H1 (cell line): ENCODE data around the gene EDA. TPM values are rescaled to one million over a fixed set of nuclear protein-coding genes. Genes with fewer than 3 reads are reported as not detected.

Source experiments
- CTCF ChIA-PET: fragments of 300-600 bp; sonication (Branson Sonifier 250); formaldehyde crosslinking; loops from one replicate; lab custom pipeline; 2021; ENCODE audit not compliant: partially characterized antibody; lab: Charles Lee
- POLR2A ChIA-PET: fragments of 300-600 bp; sonication (Branson Sonifier 250); formaldehyde crosslinking; loops from one replicate; lab custom pipeline; 2021; ENCODE audit warnings: inconsistent platforms; ENCODE audit not compliant: partially characterized antibody; lab: Charles Lee
- DNase-seq, 2 experiments: peaks; one replicate each; pipeline versions ENCODE4 v3.0.0 to v3.0.0-alpha.2; 2010 to 2022; ENCODE audit warnings: low spot score in 2 of 2, low read depth in 1 of 2, mixed read lengths in 1 of 2
- FAIRE-seq: peaks from 2 replicates; lab custom pipeline; 2011; peaks lifted over from hg19 to GRCh38; lab: Jason Lieb, UNC
- H2AFZ ChIP-seq: 2 replicates; pipeline ENCODE4 v1.8.1; 2012; ENCODE audit warnings: low read length, inconsistent platforms
- H2AK5ac ChIP-seq: 2 replicates; pipeline ENCODE4 v1.6.1; 2013; ENCODE audit warnings: low read depth, low read length
- H2BK120ac ChIP-seq: replicated peaks from 2 replicates; pipeline ENCODE3; 2013; ENCODE audit warnings: low read depth, low read length, inconsistent platforms
- H2BK12ac ChIP-seq: 2 replicates; pipeline ENCODE4 v1.6.1; 2013; ENCODE audit warnings: low read depth, low read length
- H2BK15ac ChIP-seq: 2 replicates; pipeline ENCODE4 v1.6.1; 2013; ENCODE audit warnings: low read length
- H2BK20ac ChIP-seq: 2 replicates; pipeline ENCODE4 v1.6.1; 2013; ENCODE audit warnings: low read length
- H2BK5ac ChIP-seq: 2 replicates; pipeline ENCODE4 v1.6.1; 2013; ENCODE audit warnings: low read depth, low read length
- H3K14ac ChIP-seq: 2 replicates; pipeline ENCODE4 v1.6.1; 2013; ENCODE audit warnings: inconsistent platforms; ENCODE audit not compliant: insufficient read length
- H3K18ac ChIP-seq: 2 replicates; pipeline ENCODE4 v1.6.1; 2013; ENCODE audit warnings: low read length; ENCODE audit errors: extremely low read depth
- H3K23ac ChIP-seq: 2 replicates; pipeline ENCODE4 v1.6.1; 2013; ENCODE audit warnings: inconsistent platforms; ENCODE audit not compliant: insufficient read length
- H3K23me2 ChIP-seq: 2 replicates; pipeline ENCODE4 v1.6.1; 2013; ENCODE audit warnings: low read depth, low read length
- H3K27ac ChIP-seq: 2 replicates; pipeline ENCODE4 v1.6.1; 2011; ENCODE audit warnings: low read depth, low read length, inconsistent platforms
- H3K27me3 ChIP-seq, 4 experiments: replicated peaks in 1 of 4; 1 replicate in 1 of 4; 2 replicates in 3 of 4; pipeline versions ENCODE4 v1.6.1 to v1.8.1; 2011 to 2013; ENCODE audit warnings: low read length in 3 of 4, mild to moderate bottlenecking in 3 of 4, inconsistent platforms in 2 of 4, mixed read lengths in 2 of 4, moderate library complexity in 1 of 4; ENCODE audit not compliant: control insufficient read depth in 3 of 4, insufficient read depth in 3 of 4; ENCODE audit errors: extremely low read depth in 1 of 4
- H3K36me3 ChIP-seq, 4 experiments: 2 replicates each; pipeline versions ENCODE4 v1.6.1 to v1.8.1; 2011 to 2013; ENCODE audit warnings: mild to moderate bottlenecking in 4 of 4, low read length in 3 of 4, moderate library complexity in 2 of 4, control low read depth in 1 of 4, inconsistent platforms in 1 of 4; ENCODE audit not compliant: insufficient read depth in 4 of 4, control insufficient read depth in 2 of 4
- H3K4ac ChIP-seq: replicated peaks from 2 replicates; pipeline ENCODE3; 2013; ENCODE audit warnings: low read length, low read depth, mixed read lengths, inconsistent platforms; ENCODE audit not compliant: insufficient read length
- H3K4me1 ChIP-seq, 4 experiments: replicated peaks in 1 of 4; 1 replicate in 1 of 4; 2 replicates in 3 of 4; pipeline versions ENCODE4 v1.6.1 to v1.8.1; 2011 to 2013; ENCODE audit warnings: low read length in 3 of 4, inconsistent platforms in 2 of 4, mixed read lengths in 1 of 4; ENCODE audit not compliant: insufficient read depth in 4 of 4, control insufficient read depth in 3 of 4
- H3K4me2 ChIP-seq, 2 experiments: 2 replicates each; pipeline versions ENCODE4 v1.6.1 to v1.8.1; 2011 to 2013; ENCODE audit warnings: low read depth in 2 of 2, low read length in 2 of 2, control low read depth in 1 of 2, inconsistent platforms in 1 of 2, mild to moderate bottlenecking in 1 of 2; ENCODE audit not compliant: insufficient read depth in 1 of 2
- H3K4me3 ChIP-seq, 4 experiments: fragments of 200-600, 300-600 bp in 1 of 4; sonication (generic), shearing (Covaris generic), sonication (Bioruptor Twin) in 1 of 4; 2 replicates each; pipeline versions ENCODE4 v1.5.1 to v1.8.1; 2011 to 2016; ENCODE audit warnings: low read length in 4 of 4, low read depth in 3 of 4, control low read depth in 2 of 4, inconsistent platforms in 2 of 4, mild to moderate bottlenecking in 2 of 4, mixed read lengths in 1 of 4, moderate library complexity in 1 of 4; ENCODE audit not compliant: insufficient read depth in 2 of 4; ENCODE audit errors: extremely low read depth in 1 of 4
- H3K56ac ChIP-seq: replicated peaks from 2 replicates; pipeline ENCODE3; 2013; ENCODE audit warnings: low read depth, mild to moderate bottlenecking, mixed read lengths, low read length, inconsistent platforms; ENCODE audit not compliant: insufficient read length
- H3K79me1 ChIP-seq: 2 replicates; pipeline ENCODE4 v1.6.1; 2013; ENCODE audit warnings: low read depth, low read length, control low read depth
- H3K79me2 ChIP-seq, 2 experiments: 2 replicates each; pipeline versions ENCODE4 v1.6.1 to v1.8.1; 2012 to 2013; ENCODE audit warnings: low read length in 2 of 2, mild to moderate bottlenecking in 2 of 2, inconsistent platforms in 1 of 2; ENCODE audit not compliant: insufficient read depth in 2 of 2, control insufficient read depth in 1 of 2
- H3K9ac ChIP-seq, 4 experiments: replicated peaks in 1 of 4; 1 replicate in 1 of 4; 2 replicates in 3 of 4; pipeline versions ENCODE4 v1.6.1 to v1.8.1; 2011 to 2013; ENCODE audit warnings: low read depth in 3 of 4, low read length in 3 of 4, control low read depth in 2 of 4, mild to moderate bottlenecking in 2 of 4, moderate library complexity in 2 of 4, inconsistent platforms in 1 of 4; ENCODE audit errors: extremely low read depth in 1 of 4
- H3K9me3 ChIP-seq, 2 experiments: 2 replicates each; pipeline versions ENCODE4 v1.6.1 to v1.8.1; 2012 to 2013; ENCODE audit warnings: mild to moderate bottlenecking in 2 of 2, moderate library complexity in 2 of 2, control low read depth in 1 of 2, inconsistent platforms in 1 of 2, low read depth in 1 of 2, low read length in 1 of 2, mixed read lengths in 1 of 2; ENCODE audit not compliant: insufficient read depth in 2 of 2
- H4K20me1 ChIP-seq, 2 experiments: replicated peaks in 1 of 2; 2 replicates each; pipeline versions ENCODE3 to v1.8.1; 2011 to 2013; ENCODE audit warnings: inconsistent platforms in 2 of 2, low read length in 2 of 2, mild to moderate bottlenecking in 1 of 2; ENCODE audit not compliant: insufficient read depth in 2 of 2, control insufficient read depth in 1 of 2
- H4K5ac ChIP-seq: 2 replicates; pipeline ENCODE4 v1.6.1; 2013; ENCODE audit warnings: low read length, low read depth, mixed read lengths, inconsistent platforms; ENCODE audit not compliant: insufficient read length
- H4K8ac ChIP-seq: 2 replicates; pipeline ENCODE4 v1.8.0; 2013; ENCODE audit warnings: mild to moderate bottlenecking, moderate library complexity, low read length, inconsistent platforms; ENCODE audit not compliant: insufficient read depth; ENCODE audit errors: extremely low read depth
- H4K91ac ChIP-seq: replicated peaks from 2 replicates; pipeline ENCODE3; 2013; ENCODE audit warnings: low read length, mixed read lengths, inconsistent platforms; ENCODE audit not compliant: insufficient read length
- ASH2L ChIP-seq: fragments of 200-600, 300-600 bp; sonication (generic); IDR thresholded peaks from one replicate; pipeline ENCODE4 v1.7.1; 2017; ENCODE audit warnings: low read length
- ATF2 ChIP-seq: IDR thresholded peaks from 2 replicates; pipeline ENCODE4 v1.6.1; 2012; ENCODE audit warnings: low read length, inconsistent platforms
- CBX8 ChIP-seq: fragments of 300-800, 300-1000 bp; sonication (generic); IDR thresholded peaks from 2 replicates; pipeline ENCODE4 v1.7.1; 2016; ENCODE audit warnings: low read depth, low read length, borderline replicate concordance
- CTBP2 ChIP-seq: IDR thresholded peaks from 2 replicates; pipeline ENCODE4 v1.7.0; 2011; ENCODE audit warnings: borderline replicate concordance, mild to moderate bottlenecking, moderate library complexity, mixed read lengths, low read length; ENCODE audit not compliant: insufficient read depth, insufficient read length
- E2F6 ChIP-seq: IDR thresholded peaks from 2 replicates; pipeline ENCODE4 v1.6.1; 2012; ENCODE audit warnings: inconsistent platforms
- EGR1 ChIP-seq: IDR thresholded peaks from 2 replicates; pipeline ENCODE4 v1.6.1; 2011; ENCODE audit warnings: low read depth, low read length, borderline replicate concordance
- MAX ChIP-seq: IDR thresholded peaks from 2 replicates; pipeline ENCODE4 v1.6.1; 2012; ENCODE audit warnings: inconsistent platforms
- PHF8 ChIP-seq: fragments of 200-600 bp; sonication (generic); conservative IDR thresholded peaks from 2 replicates; pipeline ENCODE4 v1.7.1; 2012; ENCODE audit warnings: low read depth, mild to moderate bottlenecking, inconsistent platforms, low read length, moderate library complexity
- TCF12 ChIP-seq: IDR thresholded peaks from 2 replicates; pipeline ENCODE4 v1.6.1; 2011; ENCODE audit warnings: low read depth, mild to moderate bottlenecking, low read length
- WGBS, 2 experiments: shearing (Covaris generic) in 1 of 2; methylation state at CpG; one replicate each; pipeline versions ENCODE4 v1.1.6 to v1.1.7; 2013 to 2015; ENCODE audit warnings: low lambda C conversion rate in 2 of 2, mixed read lengths in 2 of 2, inconsistent platforms in 1 of 2, low coverage in 1 of 2, missing lambda C conversion rate in 1 of 2; ENCODE audit not compliant: insufficient replicate concordance in 2 of 2, insufficient coverage in 1 of 2, insufficient read length in 1 of 2; ENCODE audit errors: extremely low coverage in 1 of 2, missing lambda C conversion rate in 1 of 2; 5-methylcytosine and 5-hydroxymethylcytosine counted together
- polyA plus RNA-seq, 7 experiments: library from polyadenylated mRNA; depleted of rRNA in 3 of 7; stranded (reverse) in 5 of 7; unstranded in 2 of 7; fragments of >200 nt in 5 of 7; fragments of 200-250 nt in 2 of 7; gene quantifications; 1 replicate in 5 of 7; 2 replicates in 1 of 7; 4 replicates in 1 of 7; pipeline versions ENCODE4 v1.2.1 to v1.2.3, GENCODE V29; 2011 to 2013; ENCODE audit warnings: missing spikeins in 2 of 7, mixed read lengths in 2 of 7
- total RNA-seq: library from RNA; stranded (reverse); fragmentation: NEBNext Ultra II Directional; extraction: Animal tissue kit (Norgen Biotek cat#: 25700); gene quantifications from 2 replicates; pipeline ENCODE4 v1.2.1, GENCODE V29; 2021

Gene EDA
- total and polyA plus RNA-seq, 2 of the 8 experiments (the other 6 are each of a cell fraction or from before 2014, with no cell fraction given): 7.5 to 10.5 TPM

GRCh38 chrX:70079297-70079696, 463.4 kb downstream of the EDA start:
- H2AK5ac ChIP-seq: no peak overlapping the region
- H3K14ac ChIP-seq: no peak overlapping the region
- H2BK12ac ChIP-seq: no peak overlapping the region
- H2BK120ac ChIP-seq: no peak overlapping the region
- H4K5ac ChIP-seq: no peak overlapping the region
- no peak overlapping the region for H3K18ac ChIP-seq
- no peak for DNase-seq
- H3K4ac ChIP-seq: no peak overlapping the region
- H2BK15ac ChIP-seq: no peak overlapping the region
- 96% methylated on average over 5 of the region's 5 CpGs; no CpG with 5 or more reads in 1 of the 2 experiments for WGBS, 2 experiments
- TF ChIP-seq PHF8 (no peak), EGR1 (no peak), MAX (no peak), ATF2 (no peak), CTBP2 (no peak), ASH2L (no peak), CBX8 (no peak), E2F6 (no peak), TCF12 (no peak)
- H3K79me2 ChIP-seq: no peaks in the 10 kb centered on the region
- H3K4me1 ChIP-seq: no peaks in the 10 kb centered on the region
- H3K9me3 ChIP-seq: no peaks in the 10 kb centered on the region
- H3K56ac ChIP-seq: no peak overlapping the region
- H3K23ac ChIP-seq: no peak overlapping the region
- no peak for FAIRE-seq
- H3K4me2 ChIP-seq: no peak overlapping the region
- H3K27me3 ChIP-seq: no peaks in the 10 kb centered on the region
- no peaks in the 10 kb centered on the region for H3K79me1 ChIP-seq
- H4K20me1 ChIP-seq: no peaks in the 10 kb centered on the region
- H3K36me3 ChIP-seq: no peaks in the 10 kb centered on the region
- no peak overlapping the region for H2AFZ ChIP-seq
- H4K8ac ChIP-seq: no peak overlapping the region
- ChIA-PET POLR2A (no interaction called here), CTCF (interaction anchor here (0.6 to 2.3 kb wide), 4 partner anchors 18 to 655 kb away, joined by 3 to 7 read pairs (median 4); no protein-coding TSS in a partner anchor)
- H3K23me2 ChIP-seq: no peaks in the 10 kb centered on the region
- H2BK20ac ChIP-seq: no peak overlapping the region
- no peak overlapping the region for H4K91ac ChIP-seq
- no peak overlapping the region for H3K4me3 ChIP-seq
- no peak overlapping the region for H2BK5ac ChIP-seq
- H3K27ac ChIP-seq: no peak overlapping the region
- no peak overlapping the region for H3K9ac ChIP-seq
